Activated CD8-positive, alpha-beta memory T cell treated with anti-CD3 and anti-CD28 coated beads, Interleukin-2, amount 50 U/mL, for 4 hours (primary cell): Measurements from ENCODE around the gene PPID.
"Not testable (repeated sequence)": the region's sequence is repeated elsewhere in the genome, so short reads cannot be mapped to it uniquely, and the experiment has no call there.

Experiments used
- DNase-seq: peaks from one replicate; pipeline ENCODE4 v3.0.0-alpha.2; 2020

The PPID gene

DNA sequence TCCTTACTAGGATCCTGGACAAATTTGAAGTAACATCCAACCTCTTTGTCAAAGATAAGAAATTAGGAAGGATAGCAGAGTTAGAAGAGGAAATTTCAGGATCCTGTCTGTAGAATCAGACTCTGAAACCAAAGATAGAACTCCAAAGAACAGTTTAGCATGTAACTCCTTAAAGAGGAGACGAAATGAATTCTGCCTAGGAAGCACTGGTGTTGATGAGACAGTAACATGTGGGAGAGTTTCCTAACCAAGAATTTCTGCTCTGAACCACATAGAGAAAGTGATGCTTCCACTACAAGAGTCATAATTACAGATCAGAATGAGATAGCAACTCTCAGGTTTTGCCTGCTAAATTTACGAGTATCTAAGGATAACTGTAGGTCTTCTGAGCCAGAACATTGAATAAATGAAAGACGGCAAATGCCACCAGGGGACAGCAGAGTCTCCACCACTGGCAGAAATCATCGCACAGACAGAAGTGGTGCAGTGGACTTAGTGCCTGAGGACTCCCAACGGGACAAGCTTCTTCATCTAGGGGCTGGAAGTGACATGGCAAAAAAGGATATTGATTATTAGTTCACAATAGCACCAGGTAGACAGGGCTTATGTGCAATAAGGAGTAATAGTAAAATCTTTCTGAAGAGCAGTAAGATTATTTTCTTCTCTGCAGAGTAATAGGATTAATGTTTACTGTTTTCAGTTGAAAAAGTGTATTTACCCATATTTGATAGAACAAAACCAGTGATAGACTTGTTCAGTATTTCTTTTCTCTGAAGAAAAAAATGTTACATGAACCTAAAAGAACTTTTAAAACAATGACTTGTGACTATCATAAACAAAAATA lies 6.7 kb upstream of the PPID start:
- peak; percentile 46 for DNase-seq

DNA sequence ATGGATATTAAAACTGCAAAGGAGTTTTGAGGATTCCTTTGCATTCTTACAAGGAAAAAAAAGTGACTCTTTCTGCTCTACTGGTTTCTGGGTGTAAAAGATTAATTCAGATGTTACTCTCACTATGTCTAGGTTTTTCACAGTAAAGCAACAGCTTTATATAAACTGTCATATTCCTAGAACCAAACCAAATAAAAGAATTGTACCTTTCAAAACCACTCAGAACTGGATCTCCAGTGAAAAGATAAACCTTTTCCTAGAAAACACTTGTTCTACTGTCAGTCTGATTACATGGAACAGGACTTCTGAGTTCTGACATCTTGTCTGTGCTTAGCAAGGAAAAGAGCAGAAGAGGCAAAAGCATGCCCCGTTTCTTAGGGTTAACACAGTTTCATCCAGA lies 5.0 kb upstream of the PPID start:
- no peak for DNase-seq

DNA sequence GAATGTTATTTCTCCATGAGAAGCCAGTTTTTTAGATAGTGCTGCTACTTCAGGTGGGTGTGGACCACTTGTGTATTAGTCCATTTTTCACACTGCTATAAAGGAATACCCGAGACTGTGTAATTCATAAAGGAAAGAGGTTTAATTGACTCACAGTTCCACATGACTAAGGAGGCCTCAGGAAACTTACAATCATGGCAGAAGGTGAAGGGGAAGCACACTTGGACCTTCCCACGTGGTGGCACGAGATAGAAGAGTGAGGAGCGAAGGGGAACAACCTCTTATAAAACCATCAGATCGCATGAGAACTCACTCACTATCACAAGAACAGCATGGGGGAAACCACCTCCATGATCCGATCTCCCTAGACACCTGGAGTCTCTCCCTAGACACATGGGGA lies 3.4 kb upstream of the PPID start:
- DNase-seq = no peak

DNA sequence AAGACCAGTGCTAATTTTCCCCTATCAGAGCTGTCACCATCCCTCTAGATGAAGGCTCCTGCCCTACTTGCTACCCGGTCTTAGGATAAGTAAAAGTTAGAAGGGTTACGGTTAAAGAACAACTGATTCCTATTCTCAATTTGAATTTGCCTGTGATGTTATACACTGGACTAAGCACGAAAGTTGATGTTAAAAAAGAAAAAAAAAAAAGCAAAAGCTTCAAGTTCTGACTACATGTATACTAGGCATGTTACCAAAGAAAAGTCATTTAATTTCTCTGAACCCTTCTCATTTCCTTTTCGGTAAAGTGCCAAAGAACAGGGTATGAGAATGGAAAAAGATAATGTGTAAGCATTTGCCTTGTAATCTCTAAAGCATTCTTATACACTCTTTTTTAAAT lies 1.4 kb upstream of the PPID start:
- DNase-seq = no peak

DNA sequence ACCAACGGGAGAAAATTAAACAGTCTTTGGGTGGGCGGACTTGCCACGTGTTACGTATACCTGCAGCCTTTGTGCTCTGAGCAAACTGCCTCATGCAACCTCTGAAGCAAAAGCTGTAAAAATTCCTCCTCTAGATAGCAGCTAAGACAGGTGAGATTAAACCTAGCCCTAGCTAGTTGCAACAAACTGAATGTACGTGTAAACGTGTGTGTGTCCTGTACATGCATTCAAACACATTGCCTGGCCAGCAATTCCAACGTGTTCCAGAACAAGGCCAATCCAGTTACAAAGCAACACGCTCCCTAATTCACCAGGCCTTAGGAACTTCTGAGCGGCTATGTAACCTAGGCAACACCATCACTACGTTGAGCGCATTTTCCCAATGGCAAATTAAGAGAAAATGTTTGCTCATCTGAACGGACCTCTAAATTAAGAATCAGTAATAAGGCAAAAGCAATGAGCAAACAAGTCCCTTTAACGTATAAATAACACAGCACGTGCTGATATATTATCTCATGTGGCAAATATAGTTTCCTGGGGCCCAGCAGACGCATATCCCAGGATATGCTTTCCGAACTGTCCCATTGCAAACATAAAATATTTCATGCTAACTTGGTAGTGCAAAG lies 792 bp downstream of the PPID start:
- no peak for DNase-seq

DNA sequence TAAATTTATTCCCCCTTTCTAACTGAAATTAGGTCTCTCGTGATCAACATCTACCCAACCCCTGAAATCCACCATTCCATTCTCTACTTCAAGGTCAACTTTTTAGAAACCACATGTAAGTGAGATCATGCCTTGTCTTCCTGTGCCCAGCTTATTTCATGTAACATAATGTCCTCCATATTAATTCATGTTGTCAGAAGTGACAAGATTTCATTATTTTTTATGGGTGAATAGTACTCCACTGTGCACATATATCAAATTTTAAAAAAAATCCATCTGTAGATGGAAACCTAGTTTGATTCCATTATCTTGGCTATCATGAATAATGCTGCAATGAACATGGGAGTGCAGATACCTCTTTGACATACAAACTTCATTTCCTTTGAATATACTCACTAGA lies 1.5 kb downstream of the PPID start:
- no peak for DNase-seq

DNA sequence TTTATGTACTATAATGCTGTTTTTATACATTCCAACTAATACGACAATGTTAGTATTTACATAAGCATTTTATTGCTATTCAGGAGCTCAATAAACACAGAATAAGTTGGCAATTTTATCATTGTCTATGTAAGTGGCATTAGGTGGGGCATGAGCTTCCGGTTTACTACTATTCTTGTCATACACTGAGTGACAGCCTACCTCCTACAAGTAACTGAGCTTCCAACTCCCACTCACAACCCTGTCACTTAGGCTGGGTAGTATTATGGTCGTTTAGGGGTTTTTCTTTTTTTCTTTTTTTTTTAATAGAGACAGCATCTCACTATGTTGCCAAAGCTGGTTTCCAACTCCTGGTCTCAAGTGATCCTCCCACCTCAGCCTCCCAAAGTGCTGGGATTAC lies 7.4 kb downstream of the PPID start:
- no peak for DNase-seq

DNA sequence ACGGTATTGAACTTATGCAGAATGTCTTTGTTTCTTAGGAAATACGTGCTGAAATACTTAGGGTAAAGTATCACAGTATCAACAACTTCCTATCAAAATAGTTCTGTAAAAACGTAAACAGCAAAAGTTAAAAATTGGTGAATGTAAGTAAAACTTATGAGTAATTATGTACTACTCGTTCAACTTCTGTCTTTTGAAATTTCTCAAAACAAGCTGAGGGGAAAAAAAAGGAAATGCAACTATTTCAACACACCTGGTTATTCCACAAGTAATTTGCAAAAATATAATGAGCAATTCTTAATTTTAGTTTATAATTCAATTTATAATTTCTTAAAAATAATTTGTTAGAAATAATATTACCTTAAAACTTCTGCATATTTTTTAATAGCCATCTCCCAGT lies 8.3 kb downstream of the PPID start:
- DNase-seq = no peak

DNA sequence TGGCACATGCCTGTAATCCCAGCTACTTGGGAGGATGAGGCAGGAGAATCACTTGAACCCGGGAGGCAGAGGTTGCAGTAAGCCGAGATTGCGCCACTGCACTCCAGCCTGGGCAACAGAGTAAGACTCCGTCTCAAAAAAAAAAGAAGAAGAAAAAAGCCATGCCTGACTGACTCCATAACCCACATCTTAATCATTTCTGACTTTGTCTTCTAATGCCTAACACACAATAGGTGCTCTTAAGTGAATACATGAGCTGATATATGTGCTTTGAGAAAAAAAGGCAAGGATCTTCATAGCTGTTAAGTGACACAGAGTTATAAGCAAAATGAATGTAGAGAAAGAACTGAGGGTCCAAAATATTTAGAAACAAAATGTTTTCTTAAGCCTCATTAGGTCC lies 10.6 kb downstream of the PPID start:
- DNase-seq = not testable (repeated sequence)

DNA sequence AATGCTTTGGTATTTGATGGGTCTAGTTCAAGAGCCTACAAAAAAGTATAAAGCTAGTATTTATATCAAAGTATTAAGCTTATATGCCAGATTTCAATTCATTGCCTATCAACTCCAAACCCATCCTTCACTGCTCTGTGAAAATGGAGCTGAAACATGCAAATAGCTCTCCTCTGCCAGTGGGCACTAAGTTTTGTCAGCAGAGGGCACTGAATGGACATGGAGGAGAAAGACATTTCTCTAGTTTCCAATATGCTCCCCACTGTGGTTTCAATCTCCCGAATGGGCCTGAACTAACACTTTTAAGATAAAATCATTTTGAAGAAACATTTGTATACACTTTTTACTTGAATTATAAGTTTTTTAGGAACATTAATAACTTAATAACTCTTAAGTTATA lies 12.4 kb downstream of the PPID start:
- no peak for DNase-seq

DNA sequence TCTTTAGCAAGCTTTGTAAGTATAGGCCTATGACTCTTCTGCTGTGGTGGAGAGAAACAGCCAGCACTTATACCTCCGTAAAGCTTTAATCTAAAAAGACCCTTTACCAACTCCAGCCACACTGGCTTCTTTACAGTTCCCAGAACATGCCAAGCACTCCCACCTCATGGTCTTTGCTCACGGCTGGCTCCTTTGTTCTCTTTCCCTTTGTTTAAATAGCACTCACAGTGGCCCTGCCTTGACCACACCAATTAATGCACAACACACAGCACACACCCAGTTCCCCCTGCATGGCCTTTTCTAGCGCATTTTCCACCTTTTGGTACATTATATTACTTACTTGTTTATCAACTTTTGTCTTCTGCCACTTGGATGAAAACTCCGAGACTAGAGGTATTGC lies 18.9 kb downstream of the PPID start:
- no peak for DNase-seq

DNA sequence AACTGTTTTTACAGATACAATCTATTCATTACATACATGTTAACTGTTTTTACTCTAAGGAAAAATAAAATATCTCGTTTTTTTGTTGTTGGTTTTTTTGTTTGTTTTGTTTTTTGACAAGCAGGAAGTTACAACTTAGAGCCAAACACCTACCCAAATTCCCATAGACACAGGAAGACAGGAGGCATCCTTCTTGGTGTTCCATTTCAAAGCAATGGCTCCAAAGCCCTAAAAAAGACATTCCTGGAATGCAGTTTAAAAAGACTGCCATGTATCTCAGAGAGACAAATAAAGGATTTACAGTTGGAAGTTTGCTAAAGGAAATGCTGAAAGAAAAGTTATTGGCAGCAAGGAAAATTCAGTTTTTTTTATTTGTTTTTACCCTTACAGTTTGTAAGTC lies 34.4 kb downstream of the PPID start:
- DNase-seq = no peak

DNA sequence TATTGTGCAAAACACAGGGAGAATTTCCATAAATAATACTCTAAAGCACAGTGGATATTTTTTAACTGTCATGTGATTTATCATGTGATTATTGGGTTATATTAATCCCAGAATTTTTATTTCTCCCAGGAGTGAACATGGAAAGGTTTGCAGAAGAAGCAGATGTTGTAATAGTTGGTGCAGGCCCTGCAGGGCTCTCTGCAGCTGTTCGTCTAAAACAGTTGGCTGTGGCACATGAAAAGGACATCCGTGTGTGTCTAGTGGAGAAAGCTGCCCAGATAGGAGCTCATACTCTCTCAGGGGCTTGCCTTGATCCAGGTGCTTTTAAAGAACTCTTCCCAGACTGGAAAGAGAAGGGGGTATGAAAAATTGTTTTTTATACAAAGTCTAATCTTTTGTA lies 41.1 kb downstream of the PPID start:
- DNase-seq = no peak

DNA sequence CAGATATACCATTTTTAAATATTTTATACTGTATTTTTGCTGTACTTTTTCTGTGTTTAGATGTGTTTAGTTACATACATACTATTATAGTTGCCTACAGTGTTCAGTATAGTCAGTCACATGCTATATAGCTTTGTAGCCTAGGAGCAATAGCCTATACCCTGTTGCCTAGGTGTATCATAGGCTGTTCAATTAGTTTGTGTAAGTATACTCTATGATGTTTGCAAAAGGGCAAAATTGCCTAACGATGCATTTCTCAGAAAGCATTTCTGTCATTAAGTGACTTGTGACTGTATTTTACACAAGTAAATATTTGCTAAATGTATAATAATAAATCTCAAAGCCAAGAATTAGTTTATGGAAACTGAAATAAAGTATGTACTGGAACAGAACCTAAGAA lies 41.6 kb downstream of the PPID start:
- DNase-seq = no peak

DNA sequence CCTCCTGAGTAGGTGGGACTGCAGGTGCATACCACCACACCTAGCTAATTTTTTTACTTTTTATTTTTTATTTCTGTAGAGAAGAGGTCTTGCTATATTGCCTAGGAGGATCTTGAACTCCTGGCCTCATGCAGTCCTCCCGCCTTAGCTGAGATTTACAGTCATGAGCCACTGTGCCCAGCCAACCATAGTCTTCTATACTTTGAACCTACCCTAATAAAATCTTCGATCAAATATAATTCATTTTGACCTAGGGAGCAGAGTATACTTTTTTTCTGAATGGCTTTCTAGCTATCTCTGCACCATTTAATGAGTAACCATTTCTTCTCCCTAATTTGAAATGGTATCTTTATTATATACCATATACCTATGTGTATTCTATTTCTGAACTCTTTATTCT lies 44.4 kb downstream of the PPID start:
- DNase-seq = no peak

DNA sequence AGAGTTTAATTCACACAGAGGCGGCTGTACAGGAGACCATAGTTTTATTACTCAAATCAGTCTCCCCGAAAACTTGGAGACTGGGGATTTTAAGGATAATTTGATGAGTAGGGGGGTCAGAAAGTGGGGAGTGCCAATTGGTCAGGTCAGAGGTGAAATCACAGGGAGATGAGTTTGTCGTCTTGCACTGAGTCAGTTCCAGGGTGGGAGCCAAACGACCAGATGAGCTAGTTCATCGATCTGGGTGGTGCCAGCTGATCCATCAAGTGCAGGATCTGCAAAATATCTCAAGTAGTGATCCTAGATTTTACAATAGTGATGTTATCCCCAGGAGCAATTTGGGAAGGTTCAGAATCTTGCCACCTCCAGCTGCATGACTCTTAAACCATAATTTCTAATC lies 47.1 kb downstream of the PPID start:
- no peak for DNase-seq

DNA sequence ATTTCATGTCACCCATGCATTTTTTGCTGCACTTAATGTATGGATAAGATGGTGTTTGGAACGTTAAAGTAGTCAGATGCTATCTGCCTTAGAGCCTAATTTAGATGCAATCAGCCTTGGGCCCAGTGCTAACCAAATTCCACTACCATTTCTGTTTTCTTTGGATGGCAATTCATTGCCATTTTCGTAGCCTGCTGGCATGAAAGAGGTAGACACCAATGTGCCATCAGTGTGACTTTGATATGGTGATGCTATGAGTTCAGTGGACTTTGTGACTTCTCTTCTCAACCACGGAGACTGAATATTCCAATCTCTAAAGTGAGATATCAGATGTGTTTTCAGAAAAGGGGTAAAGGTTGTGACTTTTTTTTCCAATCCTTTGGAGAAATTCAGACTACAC lies 49.6 kb downstream of the PPID start:
- DNase-seq = no peak

DNA sequence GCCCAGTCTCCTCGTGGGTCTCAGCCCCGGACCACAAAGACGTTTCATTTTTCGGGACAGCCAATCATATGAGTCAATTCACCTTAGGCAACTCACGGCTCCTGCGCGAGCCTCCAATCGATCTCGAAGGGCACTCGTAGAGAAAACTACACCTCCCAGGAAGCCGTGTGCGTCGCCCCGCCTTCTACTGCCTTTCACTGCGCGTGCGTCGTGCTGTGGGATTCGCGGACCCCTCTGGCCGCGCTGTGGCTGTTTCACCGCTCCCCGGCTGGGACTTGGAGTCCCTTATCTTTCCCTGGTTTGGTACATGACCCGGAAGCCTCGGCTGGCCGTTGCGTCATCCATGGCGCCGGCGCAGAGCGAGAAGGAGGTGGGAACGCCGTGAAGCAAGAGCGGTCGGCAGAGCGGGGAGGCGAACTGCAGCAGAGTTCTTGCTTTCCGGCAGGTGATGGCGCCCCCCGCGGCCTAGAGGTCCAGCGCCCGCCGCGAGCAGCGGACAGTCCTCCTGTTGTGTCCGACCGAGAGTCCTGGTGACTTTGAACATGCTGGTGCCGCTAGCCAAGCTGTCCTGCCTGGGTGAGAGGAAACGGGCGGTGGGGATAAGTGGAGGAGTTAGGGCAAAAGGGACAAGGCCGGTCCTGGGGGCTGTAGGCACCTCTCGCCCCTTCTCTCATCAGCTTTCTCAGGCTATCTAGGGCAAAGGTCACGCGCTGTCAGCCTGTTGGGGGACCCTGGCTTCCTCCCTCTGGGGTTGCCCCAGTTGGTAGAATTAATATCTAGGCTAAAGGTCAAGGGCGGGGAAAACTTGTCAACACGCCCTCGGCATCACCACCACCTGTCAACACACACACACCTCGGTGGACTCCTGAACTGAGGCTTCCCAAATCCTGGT lies 51.0 kb downstream of the PPID start, which contains the start of gene ETFDH:
Gene ETFDH, plus strand, starts transcription at position 382 of the 892 bp plus-strand sequence. Its CDS starts 161 bp downstream, at position 543.
- peak; percentile 97 for DNase-seq

DNA sequence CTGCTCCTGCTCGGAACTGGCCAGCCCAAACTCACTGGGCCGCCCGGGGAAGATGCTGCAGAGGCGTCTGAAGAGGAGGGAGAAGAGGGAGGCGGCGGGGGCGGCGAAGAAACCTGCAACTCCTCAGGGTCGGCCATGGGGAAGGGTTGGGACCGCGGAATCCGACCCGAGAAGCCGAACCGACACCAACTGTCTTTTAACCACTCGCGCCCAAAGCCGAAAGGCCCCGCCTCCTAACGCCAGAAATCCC lies 51.6 kb downstream of the PPID start, which contains the start of gene C4orf46:
Gene C4orf46, minus strand, starts transcription at position 223 of the 250 bp plus-strand sequence. Its CDS starts 86 bp downstream, at position 137.
- DNase-seq = no peak

DNA sequence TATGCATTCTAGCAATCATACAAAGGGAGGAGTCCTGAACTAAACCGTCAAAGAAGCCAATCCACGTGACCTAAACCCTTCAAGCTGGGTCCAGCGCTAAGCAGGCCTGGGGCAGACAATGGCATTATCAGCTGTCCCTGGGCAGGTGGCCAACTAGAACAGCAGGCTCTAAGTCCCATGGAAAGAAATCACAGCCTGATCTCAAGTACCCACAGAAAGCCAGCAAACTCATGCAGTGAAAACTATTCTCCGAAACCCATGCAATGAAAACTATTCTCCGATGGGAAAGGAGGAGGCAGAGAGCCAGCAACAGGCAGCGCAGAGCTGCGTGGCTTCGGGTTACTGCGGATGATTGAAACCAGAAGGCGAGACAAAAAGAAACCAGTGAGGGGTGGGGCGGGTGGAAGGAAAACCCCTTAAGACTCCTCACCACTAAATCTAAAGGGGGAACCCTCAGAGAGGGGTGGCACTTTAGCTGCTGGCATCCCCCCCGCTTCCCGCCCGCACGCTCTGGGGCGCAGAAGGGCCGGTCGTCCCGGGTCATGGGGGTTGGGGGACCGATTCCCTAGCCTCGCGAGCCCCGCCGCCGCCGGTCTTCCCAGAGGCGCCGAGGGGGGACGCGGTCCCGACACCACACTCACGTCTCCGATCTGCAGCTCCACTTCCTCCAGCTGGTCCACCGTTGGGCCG lies 52.1 kb downstream of the PPID start:
- peak; percentile 43 for DNase-seq

DNA sequence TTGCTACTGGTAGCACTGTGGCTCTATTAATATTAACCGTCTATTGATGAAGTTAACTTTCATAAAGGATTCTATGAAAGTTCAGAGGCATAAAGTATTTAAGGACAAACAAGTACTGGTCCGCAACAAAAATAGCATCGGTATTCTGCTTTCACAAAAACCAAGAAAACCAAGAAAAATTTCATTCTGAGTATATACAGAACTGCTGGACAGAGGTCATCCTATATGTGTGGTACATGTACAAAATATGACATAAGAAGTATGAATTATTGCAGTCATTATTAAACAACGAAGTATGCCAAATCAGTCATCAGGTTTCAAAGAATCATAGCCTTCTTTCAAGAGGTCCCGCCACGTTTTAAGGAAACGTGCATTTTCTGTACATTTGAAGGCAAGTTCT lies 53.9 kb downstream of the PPID start:
- DNase-seq = no peak

DNA sequence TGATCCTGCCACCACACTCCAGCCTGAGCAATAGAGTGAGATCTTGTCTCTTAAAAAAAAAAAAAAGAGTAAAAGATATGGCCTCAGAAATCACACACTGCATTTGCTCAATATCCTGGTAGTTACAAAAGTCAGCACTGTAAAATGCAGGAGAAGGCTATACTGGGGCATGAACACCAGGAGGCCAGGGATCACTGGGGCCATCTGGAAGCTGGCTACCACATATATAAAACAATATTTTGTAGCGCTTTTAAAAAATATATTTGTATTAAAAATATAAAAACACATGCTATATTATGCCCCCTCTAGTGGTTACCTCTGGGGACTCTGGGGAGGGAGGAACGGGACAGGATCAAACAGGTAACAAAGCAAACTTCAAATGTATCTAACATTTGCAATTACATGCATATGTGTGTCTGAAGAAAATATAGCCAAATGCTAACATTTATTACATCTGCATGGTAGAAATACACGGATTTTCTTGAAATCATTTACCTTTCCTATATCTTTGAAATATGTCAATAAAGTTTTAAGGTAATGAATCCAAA lies 55.5 kb downstream of the PPID start:
- DNase-seq = no peak

DNA sequence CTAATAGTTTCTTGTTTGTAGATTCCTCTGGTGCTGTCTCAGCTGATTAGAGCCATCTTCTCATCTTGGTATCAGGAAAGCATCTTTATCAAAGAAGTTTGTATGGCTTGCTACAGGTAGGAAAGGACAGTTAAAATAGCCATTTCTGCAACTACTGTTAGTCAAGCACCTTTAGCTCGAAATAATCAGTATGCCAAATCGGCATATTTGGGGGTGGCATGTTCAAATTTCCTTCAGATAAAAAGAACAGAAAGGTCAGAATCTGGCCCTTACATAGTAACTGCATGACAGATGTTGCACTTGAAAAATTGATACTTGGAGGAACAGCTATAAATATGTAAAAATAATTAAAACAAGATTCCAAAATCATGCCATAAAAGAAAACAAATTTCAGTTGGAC lies 56.3 kb downstream of the PPID start:
- DNase-seq = no peak
